HL-60 (cell line): ENCODE data around the gene CATSPERD.

Source experiments
- CTCF ChIP-seq: IDR thresholded peaks from one replicate; pipeline ENCODE4 v1.5.1; 2011; ENCODE audit warnings: low read length, control low read depth, inconsistent platforms; ENCODE audit not compliant: insufficient read depth
- GABPA ChIP-seq: IDR thresholded peaks from 2 replicates; pipeline ENCODE4 v1.6.1; 2012; ENCODE audit warnings: low read depth
- POLR2AphosphoS5 ChIP-seq: IDR thresholded peaks from 2 replicates; pipeline ENCODE4 v1.6.1; 2012; ENCODE audit warnings: low read depth

- no peak for TF ChIP-seq CTCF
- TF ChIP-seq GABPA, result no peak
- TF ChIP-seq POLR2AphosphoS5, result no peak
These were observed 34.2 kb upstream of the CATSPERD start for GRCh38 chr19:5686326-5686646.
